ENCODE data around the gene MGME1. TPM values are rescaled to one million over a fixed set of nuclear protein-coding genes. Genes with fewer than 3 reads are reported as not detected.

MGME1 gene
- total and polyA plus RNA-seq, 9 of the 15 experiments (the other 6 are each of a cell fraction or from before 2014, with no cell fraction given), result 13.4 to 45.1 (median 30.6) TPM

GRCh38 chr20:17968366-17969277 is at the start of gene MGME1, which contains the start of gene SNX5 (continued):
- TF ChIP-seq BCLAF1 (IDR thresholded peaks at IDR 0.05; ENCODE audit: borderline replicate concordance in 1 of 2, control insufficient read depth in 1 of 2, low read depth in 2 of 2, low read length in 1 of 2) (no peak; a peak in 1 of 4 replicates), NCOA1 (IDR thresholded peaks at IDR 0.05; ENCODE audit: low read depth) (no peak), ZNF184 (CRISPR knock-in tag; IDR thresholded peaks at IDR 0.05) (no peak), ZBTB40 (IDR thresholded peaks at IDR 0.05) (peak; percentile 42; the same call in 1 of the 2 replicates), ZBTB40 (CRISPR knock-in tag; IDR thresholded peaks at IDR 0.05) (no peak), HDAC1 (IDR thresholded peaks at IDR 0.05) (peak in 1 of 2 experiments; percentile 76; a peak in 2 of 4 replicates), RNF2 (IDR thresholded peaks at IDR 0.05) (peak; percentile 15), ZNF277 (CRISPR knock-in tag; IDR thresholded peaks at IDR 0.05; ENCODE audit: borderline replicate concordance) (no peak), ZNF436 (CRISPR knock-in tag; IDR thresholded peaks at IDR 0.05) (no peak), NELFE (IDR thresholded peaks at IDR 0.05; ENCODE audit: insufficient read depth, insufficient read length) (no peak), FOSL1 (tag; conservative IDR thresholded peaks at IDR 0.05) (peak; percentile 70), RAD21 (CRISPR knock-in tag; conservative IDR thresholded peaks at IDR 0.05 in 1 of 2, IDR thresholded peaks at IDR 0.05 in 1 of 2) (no peak), RBM22 (IDR thresholded peaks at IDR 0.05; ENCODE audit: low read depth, low read length, poor library complexity, severe bottlenecking) (no peak)
